Cardiac fibroblast (primary cell): ENCODE measurements around the gene OPRPN.

Experiments
- DNase-seq, 2 donors: peaks; one replicate each; pipeline versions ENCODE4 v3.0.0 to v3.0.0-alpha.2; 2010; ENCODE audit warnings: low read depth in 2 of 2
- H3K4me3 ChIP-seq, 2 donors: replicated peaks in 1 of 2; 1 replicate in 1 of 2; 2 replicates in 1 of 2; pipeline ENCODE4 v1.5.1; 2011; ENCODE audit warnings: low read depth in 2 of 2, low read length in 2 of 2, mild to moderate bottlenecking in 2 of 2, moderate library complexity in 1 of 2
- TF ChIP-seq, protein P1 (sequence below): IDR thresholded peaks from one replicate; pipeline ENCODE4 v1.5.1; 2011; ENCODE audit warnings: low read depth, mild to moderate bottlenecking, low read length, inconsistent platforms

The OPRPN gene, protein sequence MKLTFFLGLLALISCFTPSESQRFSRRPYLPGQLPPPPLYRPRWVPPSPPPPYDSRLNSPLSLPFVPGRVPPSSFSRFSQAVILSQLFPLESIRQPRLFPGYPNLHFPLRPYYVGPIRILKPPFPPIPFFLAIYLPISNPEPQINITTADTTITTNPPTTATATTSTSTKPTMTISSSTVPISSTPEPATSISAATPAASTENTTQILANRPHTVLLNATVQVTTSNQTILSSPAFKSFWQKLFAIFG

DNA sequence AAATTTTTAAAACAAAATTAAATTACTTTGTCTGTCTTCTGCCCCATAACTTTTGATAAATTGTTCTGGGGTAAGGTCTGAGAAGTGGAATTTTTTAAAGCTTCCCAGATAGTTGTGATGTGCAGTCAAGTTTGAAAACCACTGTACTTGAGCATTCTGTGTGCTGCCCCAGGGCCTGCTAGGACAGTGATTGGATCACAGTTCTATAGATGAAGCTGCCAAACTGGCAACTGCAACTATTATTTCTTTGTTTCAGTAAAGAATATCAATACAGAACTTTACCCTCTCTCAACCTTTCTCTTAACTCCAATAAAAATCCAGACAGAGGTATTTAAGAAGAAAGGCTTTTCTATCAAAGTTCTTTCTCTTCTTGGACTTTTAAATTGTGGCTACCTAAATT, at the start of gene OPRPN:
TSS of gene OPRPN (plus strand) at position 361 of the 400 bp plus-strand sequence. CDS start 1,346 bp downstream, outside the sequence.
- TF ChIP-seq, protein P1, sequence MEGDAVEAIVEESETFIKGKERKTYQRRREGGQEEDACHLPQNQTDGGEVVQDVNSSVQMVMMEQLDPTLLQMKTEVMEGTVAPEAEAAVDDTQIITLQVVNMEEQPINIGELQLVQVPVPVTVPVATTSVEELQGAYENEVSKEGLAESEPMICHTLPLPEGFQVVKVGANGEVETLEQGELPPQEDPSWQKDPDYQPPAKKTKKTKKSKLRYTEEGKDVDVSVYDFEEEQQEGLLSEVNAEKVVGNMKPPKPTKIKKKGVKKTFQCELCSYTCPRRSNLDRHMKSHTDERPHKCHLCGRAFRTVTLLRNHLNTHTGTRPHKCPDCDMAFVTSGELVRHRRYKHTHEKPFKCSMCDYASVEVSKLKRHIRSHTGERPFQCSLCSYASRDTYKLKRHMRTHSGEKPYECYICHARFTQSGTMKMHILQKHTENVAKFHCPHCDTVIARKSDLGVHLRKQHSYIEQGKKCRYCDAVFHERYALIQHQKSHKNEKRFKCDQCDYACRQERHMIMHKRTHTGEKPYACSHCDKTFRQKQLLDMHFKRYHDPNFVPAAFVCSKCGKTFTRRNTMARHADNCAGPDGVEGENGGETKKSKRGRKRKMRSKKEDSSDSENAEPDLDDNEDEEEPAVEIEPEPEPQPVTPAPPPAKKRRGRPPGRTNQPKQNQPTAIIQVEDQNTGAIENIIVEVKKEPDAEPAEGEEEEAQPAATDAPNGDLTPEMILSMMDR, result no peak
- no peak for DNase-seq
- H3K4me3 ChIP-seq, result no peak within 1 kb of the TSS

DNA sequence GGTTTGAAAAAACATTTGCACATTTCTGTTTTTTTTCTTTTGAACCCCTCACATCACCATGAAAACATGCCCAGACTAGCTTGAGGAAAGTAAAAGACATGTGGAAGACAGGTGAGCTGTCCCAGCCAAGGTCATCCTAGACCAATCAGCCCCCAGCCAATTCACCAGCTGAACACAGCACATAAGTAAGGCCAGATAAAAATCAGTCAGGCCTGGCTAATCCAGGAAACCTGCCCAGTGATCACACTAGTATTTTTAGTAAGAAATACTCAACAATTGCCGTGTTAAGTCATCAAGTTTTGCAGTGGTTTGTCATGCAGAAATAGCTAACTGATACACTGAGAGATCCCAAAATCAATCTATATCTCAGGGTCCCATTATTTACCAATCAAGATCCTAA, 41.6 kb upstream of the OPRPN start:
- no peak for DNase-seq
- TF ChIP-seq, protein P1, result no peak
- H3K4me3 ChIP-seq, result no peak overlapping the region

DNA sequence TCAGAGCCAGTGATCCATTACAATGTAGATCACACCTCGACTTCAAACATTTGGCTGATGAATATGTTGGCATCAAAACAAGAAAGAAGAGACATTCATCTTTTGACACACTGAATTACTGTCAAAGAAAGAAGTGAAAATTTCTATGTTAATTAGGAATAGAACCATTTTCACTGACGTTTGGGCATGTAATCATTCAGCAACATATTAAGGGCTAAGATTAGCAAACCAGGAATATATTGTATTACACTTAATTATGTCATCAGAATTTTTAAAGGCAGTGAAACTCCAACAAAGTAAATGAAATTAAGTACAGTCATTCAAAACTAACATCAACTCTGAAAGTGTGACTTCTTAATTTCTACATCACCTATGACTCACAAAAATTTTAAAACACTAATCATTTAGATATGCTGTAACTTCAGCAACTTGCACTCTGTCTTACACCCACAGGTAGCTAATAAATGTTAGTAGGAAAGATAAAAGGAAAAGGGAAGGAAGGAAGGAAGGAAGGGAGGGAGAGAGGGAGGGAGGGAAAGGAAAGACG, 38.6 kb upstream of the OPRPN start:
- TF ChIP-seq, protein P1, result no peak
- no peak overlapping the region for H3K4me3 ChIP-seq
- DNase-seq, result no peak

DNA sequence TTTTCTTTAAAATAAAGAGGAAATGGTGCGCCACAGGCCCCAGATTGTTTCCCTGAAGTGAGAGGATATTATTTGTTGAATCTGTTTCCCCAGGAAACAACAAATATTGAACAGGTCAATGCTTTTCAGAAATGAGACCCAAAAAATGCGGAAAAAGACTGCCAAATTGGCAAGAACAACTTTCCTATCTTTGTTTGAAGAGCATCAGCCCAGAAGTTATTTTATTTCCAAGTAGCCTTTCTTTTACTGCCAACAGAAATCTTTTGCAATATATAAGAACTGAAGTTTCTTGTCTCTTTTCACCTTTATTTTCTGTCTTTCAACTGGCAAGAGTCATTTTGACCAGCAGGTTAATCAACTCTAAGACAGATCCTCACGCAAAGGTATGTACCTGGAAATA, 37.3 kb upstream of the OPRPN start, which contains the start of gene SMR3A:
TSS of gene SMR3A (plus strand) at position 301 of the 400 bp plus-strand sequence. CDS start 1,356 bp downstream, outside the sequence.
- no peak for DNase-seq
- TF ChIP-seq, protein P1, result no peak

DNA sequence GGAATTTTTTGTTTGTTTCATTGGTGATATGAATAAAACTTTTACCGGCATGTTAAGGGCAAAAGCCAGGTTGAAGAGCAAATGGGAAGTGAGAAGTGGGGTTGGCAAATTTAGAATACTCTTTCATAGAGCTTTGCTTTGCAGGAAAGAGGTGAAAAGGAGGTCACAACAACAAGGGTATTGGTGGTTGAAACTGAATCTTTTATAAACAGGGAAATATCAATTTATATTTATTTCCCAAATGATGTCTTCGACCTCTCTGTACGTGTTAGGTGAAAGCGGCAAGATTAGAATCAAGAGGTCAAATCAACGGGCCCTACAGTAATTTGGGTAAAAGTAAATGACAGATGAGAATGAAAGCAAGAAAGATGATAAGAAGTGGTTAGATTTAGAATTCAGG, 33.7 kb upstream of the OPRPN start:
- no peak for DNase-seq
- no peak overlapping the region for H3K4me3 ChIP-seq
- TF ChIP-seq, protein P1, result no peak

More for the DNA sequence above, 37.3 kb upstream of the OPRPN start, which contains the start of gene SMR3A:
- no peak within 1 kb of the TSS for H3K4me3 ChIP-seq

DNA sequence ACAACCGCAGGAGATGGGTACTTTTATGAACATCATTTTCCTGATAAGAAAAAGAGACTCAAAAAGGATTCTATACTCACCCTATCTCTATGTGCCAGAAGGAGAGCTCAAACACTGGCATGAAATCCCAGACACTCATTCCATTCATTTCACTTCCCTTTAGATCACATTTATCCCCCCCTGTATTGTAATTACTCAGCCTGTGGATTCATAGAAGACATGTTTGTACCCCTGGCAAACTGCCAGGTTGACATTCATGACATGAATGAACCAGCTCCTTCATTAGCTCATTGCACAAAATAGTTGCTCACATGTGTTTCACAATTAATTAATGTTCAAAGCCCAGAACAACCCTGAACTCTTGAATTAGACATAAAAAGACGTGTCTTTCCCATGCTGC, 32.3 kb upstream of the OPRPN start:
- peak; percentile 0 for DNase-seq
- TF ChIP-seq, protein P1, result no peak
- H3K4me3 ChIP-seq, result no peak overlapping the region
